ENCODE results near the gene CCDC92. TPM values are rescaled to one million over a fixed set of nuclear protein-coding genes. Genes with fewer than 3 reads are reported as not detected.
"Not testable (repeated sequence)": the region's sequence is repeated elsewhere in the genome, so short reads cannot be mapped to it uniquely, and the experiment has no call there.

The CCDC92 gene
- total and polyA plus RNA-seq, 2 donors (not counting 1 experiment from before 2014, with no cell fraction given), result 26.6 to 36.2 TPM

GRCh38 chr12:123948401-123948795 is 24.2 kb downstream of the CCDC92 start:
- WGBS (ENCODE audit: insufficient coverage), result 97% methylated on average over 11 of the region's 11 CpGs
- H3K9me3 ChIP-seq (ENCODE audit: control extremely low read depth in 1 of 3, control insufficient read depth in 2 of 3, insufficient read depth in 1 of 3, low read length in 2 of 3), result no peaks in the 10 kb centered on the region
- no peaks in the 10 kb centered on the region for H3K4me1 Mint-ChIP-seq
- no peaks in the 10 kb centered on the region for H3K9me3 Mint-ChIP-seq (ENCODE audit: insufficient read depth)
- CTCF ChIA-PET, result no interaction called here
- H3K79me2 ChIP-seq (ENCODE audit: control insufficient read depth, insufficient read depth, low read length), result peaks cover 8% of the 10 kb centered on the region
- ATAC-seq (ENCODE audit: low read depth) (no peak), DNase-seq (no peak)
- H3K27ac Mint-ChIP-seq, result no peak overlapping the region
- peaks cover 6% of the 10 kb centered on the region for H4K20me1 ChIP-seq (ENCODE audit: control insufficient read depth, insufficient read depth, low read length, poor library complexity, severe bottlenecking)
- POLR2A ChIA-PET, result no interaction called here
- H3K4me3 ChIP-seq (ENCODE audit: control extremely low read depth in 1 of 5, extremely low read depth in 1 of 5, insufficient read depth in 1 of 5, low read depth in 2 of 5, low read length in 4 of 5), result no peak overlapping the region
- H3K4me1 ChIP-seq (ENCODE audit: control insufficient read depth in 2 of 2, insufficient read depth in 2 of 2, low read length in 2 of 2), result no peaks in the 10 kb centered on the region
- H3K27ac ChIP-seq (ENCODE audit: low read length in 2 of 2), result no peak overlapping the region
- TF ChIP-seq EZH2 (IDR thresholded peaks at IDR 0.05; ENCODE audit: borderline replicate concordance, insufficient read depth, low read depth, low read length, poor library complexity, severe bottlenecking) (no peak), CTCF (IDR thresholded peaks at IDR 0.05) (no peak)
- no peak overlapping the region for H3K9ac ChIP-seq (ENCODE audit: low read length)
- no peaks in the 10 kb centered on the region for H3K27me3 Mint-ChIP-seq
- intact Hi-C loops (cut with micrococcal nuclease), result no loop called here
- H2AFZ ChIP-seq (ENCODE audit: insufficient read depth, low read depth, low read length, poor library complexity, severe bottlenecking), result no peak overlapping the region
- H3K27me3 ChIP-seq (replicated peaks in 1 of 4; ENCODE audit: control extremely low read depth in 1 of 4, control insufficient read depth in 3 of 4, insufficient read depth in 4 of 4, low read length in 3 of 4), result no peaks in the 10 kb centered on the region
- peaks cover 5 to 18% of the 10 kb centered on the region in 2 experiments for H3K36me3 ChIP-seq (replicated peaks in 1 of 2; ENCODE audit: control extremely low read depth in 1 of 2, control insufficient read depth in 1 of 2, extremely low read depth in 1 of 2, insufficient read depth in 2 of 2, low read length in 1 of 2)
- H3K4me2 ChIP-seq (replicated peaks; ENCODE audit: low read depth, low read length, poor library complexity, severe bottlenecking), result no peak overlapping the region
- H3K4me3 Mint-ChIP-seq, result no peak overlapping the region

GRCh38 chr12:123947531-123947930 is 25.1 kb downstream of the CCDC92 start:
- POLR2A ChIA-PET; H2AFZ ChIP-seq (ENCODE audit: insufficient read depth, low read depth, low read length, poor library complexity, severe bottlenecking); H3K27ac ChIP-seq (ENCODE audit: low read length in 2 of 2); H4K20me1 ChIP-seq (ENCODE audit: control insufficient read depth, insufficient read depth, low read length, poor library complexity, severe bottlenecking); DNase-seq; H3K4me3 ChIP-seq (ENCODE audit: control extremely low read depth in 1 of 5, extremely low read depth in 1 of 5, insufficient read depth in 1 of 5, low read depth in 2 of 5, low read length in 4 of 5); H3K4me2 ChIP-seq (replicated peaks; ENCODE audit: low read depth, low read length, poor library complexity, severe bottlenecking); H3K27ac Mint-ChIP-seq; CTCF ChIA-PET; intact Hi-C loops (cut with micrococcal nuclease); H3K27me3 ChIP-seq (replicated peaks in 1 of 4; ENCODE audit: control extremely low read depth in 1 of 4, control insufficient read depth in 3 of 4, insufficient read depth in 4 of 4, low read length in 3 of 4); H3K4me1 Mint-ChIP-seq; H3K9me3 Mint-ChIP-seq (ENCODE audit: insufficient read depth); ATAC-seq (ENCODE audit: low read depth); H3K4me3 Mint-ChIP-seq; H3K4me1 ChIP-seq (ENCODE audit: control insufficient read depth in 2 of 2, insufficient read depth in 2 of 2, low read length in 2 of 2); H3K79me2 ChIP-seq (ENCODE audit: control insufficient read depth, insufficient read depth, low read length); H3K9ac ChIP-seq (ENCODE audit: low read length); H3K27me3 Mint-ChIP-seq; H3K9me3 ChIP-seq (ENCODE audit: control extremely low read depth in 1 of 3, control insufficient read depth in 2 of 3, insufficient read depth in 1 of 3, low read length in 2 of 3): not testable (repeated sequence)
- 100% methylated on average over 4 of the region's 7 CpGs for WGBS (ENCODE audit: insufficient coverage)
- H3K36me3 ChIP-seq (replicated peaks in 1 of 2; ENCODE audit: control extremely low read depth in 1 of 2, control insufficient read depth in 1 of 2, extremely low read depth in 1 of 2, insufficient read depth in 2 of 2, low read length in 1 of 2), result peaks cover 5 to 26% of the 10 kb centered on the region in 2 experiments

- POLR2A ChIA-PET; H3K27me3 Mint-ChIP-seq; H3K9me3 ChIP-seq (ENCODE audit: control extremely low read depth in 1 of 3, control insufficient read depth in 2 of 3, insufficient read depth in 1 of 3, low read length in 2 of 3); H3K4me2 ChIP-seq (replicated peaks; ENCODE audit: low read depth, low read length, poor library complexity, severe bottlenecking); H3K4me1 Mint-ChIP-seq; H4K20me1 ChIP-seq (ENCODE audit: control insufficient read depth, insufficient read depth, low read length, poor library complexity, severe bottlenecking); H2AFZ ChIP-seq (ENCODE audit: insufficient read depth, low read depth, low read length, poor library complexity, severe bottlenecking); H3K27me3 ChIP-seq (replicated peaks in 1 of 4; ENCODE audit: control extremely low read depth in 1 of 4, control insufficient read depth in 3 of 4, insufficient read depth in 4 of 4, low read length in 3 of 4); H3K79me2 ChIP-seq (ENCODE audit: control insufficient read depth, insufficient read depth, low read length); H3K4me1 ChIP-seq (ENCODE audit: control insufficient read depth in 2 of 2, insufficient read depth in 2 of 2, low read length in 2 of 2); CTCF ChIA-PET; H3K4me3 ChIP-seq (ENCODE audit: control extremely low read depth in 1 of 5, extremely low read depth in 1 of 5, insufficient read depth in 1 of 5, low read depth in 2 of 5, low read length in 4 of 5); ATAC-seq (ENCODE audit: low read depth); H3K9me3 Mint-ChIP-seq (ENCODE audit: insufficient read depth); DNase-seq; H3K27ac Mint-ChIP-seq; H3K9ac ChIP-seq (ENCODE audit: low read length); intact Hi-C loops (cut with micrococcal nuclease); H3K27ac ChIP-seq (ENCODE audit: low read length in 2 of 2); H3K4me3 Mint-ChIP-seq: not testable (repeated sequence)
- H3K36me3 ChIP-seq (replicated peaks in 1 of 2; ENCODE audit: control extremely low read depth in 1 of 2, control insufficient read depth in 1 of 2, extremely low read depth in 1 of 2, insufficient read depth in 2 of 2, low read length in 1 of 2), result peaks cover 6 to 32% of the 10 kb centered on the region in 2 experiments
- WGBS (ENCODE audit: insufficient coverage), result 95% methylated on average over 30 of the region's 35 CpGs
Measured at GRCh38 chr12:123946516-123947505, 25.8 kb downstream of the CCDC92 start.
